ENCODE data around the gene UROC1.

Gene UROC1

GRCh38 chr3:126553284-126554084 is 35.9 kb upstream of the UROC1 start:
- Histone ChIP-seq H3K4me2 (ENCODE audit: low read length) (no peak overlapping the region), H3K4me1 (no peaks in the 10 kb centered on the region), H3K4me3 (ENCODE audit: low read depth, low read length) (no peak overlapping the region), H3K9me3 (ENCODE audit: control insufficient read depth, low read length) (no peaks in the 10 kb centered on the region), H2AFZ (no peak overlapping the region), H3K36me3 (ENCODE audit: control insufficient read depth, insufficient read depth, low read length) (no peaks in the 10 kb centered on the region), H3K27ac (no peak overlapping the region), H3K79me2 (no peaks in the 10 kb centered on the region), H3K9ac (no peak overlapping the region), H3K27me3 (ENCODE audit: control insufficient read depth, insufficient read depth, low read length) (no peaks in the 10 kb centered on the region)
- TF ChIP-seq CTCF (IDR thresholded peaks at IDR 0.05) = no peak

- no peak overlapping the region for H2AFZ ChIP-seq
- H3K4me1 ChIP-seq = no peaks in the 10 kb centered on the region
- no peak overlapping the region for H3K9ac ChIP-seq
- no peaks in the 10 kb centered on the region for H3K79me2 ChIP-seq
- no peak overlapping the region for H3K4me2 ChIP-seq (ENCODE audit: low read length)
- no peak overlapping the region for H3K4me3 ChIP-seq (ENCODE audit: low read depth, low read length)
- H3K9me3 ChIP-seq (ENCODE audit: control insufficient read depth, low read length) = no peaks in the 10 kb centered on the region
- H3K36me3 ChIP-seq (ENCODE audit: control insufficient read depth, insufficient read depth, low read length) = no peaks in the 10 kb centered on the region
- H3K27me3 ChIP-seq (ENCODE audit: control insufficient read depth, insufficient read depth, low read length) = no peaks in the 10 kb centered on the region
- no peak overlapping the region for H3K27ac ChIP-seq
- TF ChIP-seq CTCF (IDR thresholded peaks at IDR 0.05) = no peak
Observed at GRCh38 chr3:126552688-126553283, 35.2 kb upstream of the UROC1 start.

GRCh38 chr3:126551839-126552687 is 34.5 kb upstream of the UROC1 start:
- no peak overlapping the region for H3K4me3 ChIP-seq (ENCODE audit: low read depth, low read length)
- no peaks in the 10 kb centered on the region for H3K27me3 ChIP-seq (ENCODE audit: control insufficient read depth, insufficient read depth, low read length)
- no peak overlapping the region for H3K27ac ChIP-seq
- H3K9ac ChIP-seq = no peak overlapping the region
- no peaks in the 10 kb centered on the region for H3K4me1 ChIP-seq
- no peak overlapping the region for H3K4me2 ChIP-seq (ENCODE audit: low read length)
- no peaks in the 10 kb centered on the region for H3K79me2 ChIP-seq
- H3K36me3 ChIP-seq (ENCODE audit: control insufficient read depth, insufficient read depth, low read length) = no peaks in the 10 kb centered on the region
- H2AFZ ChIP-seq = no peak overlapping the region
- TF ChIP-seq CTCF (IDR thresholded peaks at IDR 0.05) = no peak
- H3K9me3 ChIP-seq (ENCODE audit: control insufficient read depth, low read length) = no peaks in the 10 kb centered on the region

- Histone ChIP-seq H3K27me3 (ENCODE audit: control insufficient read depth, insufficient read depth, low read length) (no peaks in the 10 kb centered on the region), H3K9ac (no peak overlapping the region), H3K79me2 (no peaks in the 10 kb centered on the region), H2AFZ (no peak overlapping the region), H3K4me1 (no peaks in the 10 kb centered on the region), H3K9me3 (ENCODE audit: control insufficient read depth, low read length) (no peaks in the 10 kb centered on the region), H3K4me2 (ENCODE audit: low read length) (no peak overlapping the region), H3K27ac (no peak overlapping the region), H3K4me3 (ENCODE audit: low read depth, low read length) (no peak overlapping the region), H3K36me3 (ENCODE audit: control insufficient read depth, insufficient read depth, low read length) (no peaks in the 10 kb centered on the region)
- no peak for TF ChIP-seq CTCF (IDR thresholded peaks at IDR 0.05)
Observed at GRCh38 chr3:126551121-126551838, 33.7 kb upstream of the UROC1 start.
